Tibial nerve (tissue), 4 donors: ENCODE data around the gene TEAD3. TPM values are rescaled to one million over a fixed set of nuclear protein-coding genes. Genes with fewer than 3 reads are reported as not detected.
A peak's percentile ranks its signal among the peaks of the same experiment; 100 is the strongest.

Source experiments
- DNase-seq, 2 donors: peaks; one replicate each; pipeline ENCODE4 v3.0.0-alpha.2; 2019; ENCODE audit warnings: low spot score in 2 of 2
- H3K27ac ChIP-seq, 4 donors: fragments of 200-600 bp; sonication (generic) in 3 of 4; one replicate each; pipeline ENCODE4 v1.5.1; 2017 to 2019; ENCODE audit warnings: mild to moderate bottlenecking in 1 of 4
- H3K27me3 ChIP-seq, 2 donors: fragments of 200-600 bp; sonication (generic) in 1 of 2; one replicate each; pipeline versions ENCODE4 v1.5.1 to v1.6.0; 2017 to 2019
- H3K36me3 ChIP-seq, 3 donors: fragments of 200-600 bp; sonication (generic); one replicate each; pipeline ENCODE4 v1.5.1; 2018 to 2019
- H3K4me1 ChIP-seq, 4 donors: fragments of 200-600 bp; sonication (generic) in 3 of 4; one replicate each; pipeline ENCODE4 v1.5.1; 2017 to 2019
- H3K4me3 ChIP-seq, 4 donors: fragments of 200-600 bp; sonication (generic) in 3 of 4; one replicate each; pipeline ENCODE4 v1.5.1; 2017 to 2019; ENCODE audit warnings: mild to moderate bottlenecking in 1 of 4, moderate library complexity in 1 of 4
- H3K9me3 ChIP-seq, 4 donors: fragments of 200-600 bp; sonication (generic) in 3 of 4; one replicate each; pipeline ENCODE4 v1.5.1; 2017 to 2019
- CTCF ChIP-seq, 5 experiments: fragments of 200-600 bp in 3 of 5; fragments of 450-650 bp in 2 of 5; sonication (generic) in 3 of 5; IDR thresholded peaks; one replicate each; pipeline ENCODE4 v1.5.1; 2016 to 2019; ENCODE audit warnings: antibody characterized with exemption in 5 of 5, mild to moderate bottlenecking in 3 of 5, moderate library complexity in 2 of 5
- EP300 ChIP-seq, 2 donors: sonication (generic); formaldehyde crosslinking; IDR thresholded peaks; one replicate each; pipeline ENCODE4 v1.6.1; 2017; ENCODE audit warnings: antibody characterized with exemption in 2 of 2, mild to moderate bottlenecking in 1 of 2
- POLR2A ChIP-seq, 2 donors: fragments of 450-650 bp; IDR thresholded peaks; one replicate each; pipeline ENCODE4 v1.6.1; 2017; ENCODE audit warnings: antibody characterized with exemption in 2 of 2, mild to moderate bottlenecking in 2 of 2, moderate library complexity in 2 of 2
- WGBS, 2 donors: methylation state at CpG; one replicate each; pipeline ENCODE4 v1.1.5; 2018; 5-methylcytosine and 5-hydroxymethylcytosine counted together
- total RNA-seq, 4 donors: library from RNA; depleted of rRNA; stranded (reverse); fragments of >200 nt; gene quantifications; one replicate each; pipeline ENCODE4 v1.1.0, GENCODE V29; 2016

TEAD3 gene
- total RNA-seq, 4 donors from 2014 or later = 9.8 to 20.1 (median 13.6) TPM

- Histone ChIP-seq H3K4me1 (peaks cover 0 to 53% (median 17%) of the 10 kb centered on the region in 4 donors), H3K4me3 (no peak overlapping the region), H3K27ac (peak overlapping the region; percentile 36 to 74 (median 69)), H3K27me3 (no peaks in the 10 kb centered on the region), H3K36me3 (peaks cover 0 to 20% (median 0%) of the 10 kb centered on the region in 3 donors), H3K9me3 (no peaks in the 10 kb centered on the region)
- TF ChIP-seq CTCF (IDR thresholded peaks at IDR 0.05) (no peak), POLR2A (IDR thresholded peaks at IDR 0.05) (no peak), EP300 (IDR thresholded peaks at IDR 0.05) (no peak)
- 67 to 69% methylated on average over 60 to 61 of the region's 61 CpGs for WGBS, 2 donors
- no peak for DNase-seq
These were observed 10.6 kb downstream of the TEAD3 start for GRCh38 chr6:35486005-35486925.

- no peaks in the 10 kb centered on the region for H3K9me3 ChIP-seq
- H3K4me1 ChIP-seq = peaks cover 0 to 49% (median 17%) of the 10 kb centered on the region in 4 donors
- WGBS, 2 donors = 33 to 55% methylated on average over 6 to 11 of the region's 11 CpGs
- H3K27me3 ChIP-seq = no peaks in the 10 kb centered on the region
- no peak overlapping the region for H3K4me3 ChIP-seq
- no peak for DNase-seq
- TF ChIP-seq EP300 (IDR thresholded peaks at IDR 0.05) (no peak), POLR2A (IDR thresholded peaks at IDR 0.05) (no peak), CTCF (IDR thresholded peaks at IDR 0.05) (no peak)
- peaks cover 0 to 20% (median 0%) of the 10 kb centered on the region in 3 donors for H3K36me3 ChIP-seq
- peak overlapping the region; percentile 36 to 74 (median 69) for H3K27ac ChIP-seq
These were observed 11.4 kb downstream of the TEAD3 start for GRCh38 chr6:35485402-35485877.

- peaks cover 0 to 44% (median 16%) of the 10 kb centered on the region in 4 donors for H3K4me1 ChIP-seq
- 73 to 88% methylated on average over 6 to 7 of the region's 7 CpGs for WGBS, 2 donors
- TF ChIP-seq EP300 (IDR thresholded peaks at IDR 0.05) (no peak), POLR2A (IDR thresholded peaks at IDR 0.05) (no peak), CTCF (IDR thresholded peaks at IDR 0.05) (no peak)
- H3K36me3 ChIP-seq = peaks cover 0 to 23% (median 0%) of the 10 kb centered on the region in 3 donors
- H3K4me3 ChIP-seq = no peak overlapping the region
- H3K9me3 ChIP-seq = no peaks in the 10 kb centered on the region
- H3K27ac ChIP-seq = peak overlapping the region; percentile 31 to 74 (median 54)
- DNase-seq = no peak
- H3K27me3 ChIP-seq = no peaks in the 10 kb centered on the region
These were observed 11.9 kb downstream of the TEAD3 start for GRCh38 chr6:35484921-35485392.

- DNase-seq = no peak
- no peak overlapping the region for H3K27ac ChIP-seq
- 81 to 86% methylated on average over 13 of the region's 13 CpGs for WGBS, 2 donors
- H3K9me3 ChIP-seq = no peaks in the 10 kb centered on the region
- peaks cover 0 to 40% (median 12%) of the 10 kb centered on the region in 4 donors for H3K4me1 ChIP-seq
- no peak overlapping the region for H3K4me3 ChIP-seq
- no peaks in the 10 kb centered on the region for H3K27me3 ChIP-seq
- TF ChIP-seq POLR2A (IDR thresholded peaks at IDR 0.05) (no peak), EP300 (IDR thresholded peaks at IDR 0.05) (no peak), CTCF (IDR thresholded peaks at IDR 0.05) (no peak)
- H3K36me3 ChIP-seq = peaks cover 0 to 32% (median 2%) of the 10 kb centered on the region in 3 donors
These were observed 12.8 kb downstream of the TEAD3 start for GRCh38 chr6:35483893-35484645.
